Lower leg skin (tissue), 4 donors: ENCODE measurements around the gene ACYP1. TPM values are rescaled to one million over a fixed set of nuclear protein-coding genes. Genes with fewer than 3 reads are reported as not detected.

Experiments
- DNase-seq, 2 donors: peaks; one replicate each; pipeline ENCODE4 v3.0.0-alpha.2; 2019; ENCODE audit warnings: low spot score in 2 of 2
- H3K4me3 ChIP-seq: fragments of 200-600 bp; sonication (generic); 2 replicates; pipeline ENCODE4 v1.5.1; 2017; ENCODE audit warnings: mild to moderate bottlenecking, low read depth; ENCODE audit not compliant: poor library complexity, severe bottlenecking
- POLR2A ChIP-seq, 2 donors: fragments of 450-650 bp; IDR thresholded peaks; one replicate each; pipeline ENCODE4 v1.6.1; 2016 to 2017; ENCODE audit warnings: antibody characterized with exemption in 2 of 2, mild to moderate bottlenecking in 1 of 2, moderate library complexity in 1 of 2
- WGBS, 2 donors: methylation state at CpG; one replicate each; pipeline ENCODE4 v1.1.5; 2018; 5-methylcytosine and 5-hydroxymethylcytosine counted together
- intact Hi-C: fragments of 100-400 bp; cut with DNase I; formaldehyde crosslinking; loops from one replicate; pipeline ENCODE4 v1.15.0; 2023; ENCODE audit warnings: low total_unique reads
- total RNA-seq, 4 donors: library from RNA; depleted of rRNA; stranded (reverse); fragments of >200 nt; gene quantifications; one replicate each; pipeline ENCODE4 v1.1.0, GENCODE V29; 2016
- TF ChIP-seq, protein P1 (sequence below), 3 donors: fragments of 450-650 bp; IDR thresholded peaks; one replicate each; pipeline ENCODE4 v1.5.1; 2016; ENCODE audit warnings: antibody characterized with exemption in 3 of 3, mild to moderate bottlenecking in 3 of 3, moderate library complexity in 2 of 3

Gene ACYP1
- total RNA-seq, 4 donors from 2014 or later: 12.7 to 23.8 (median 20.3) TPM

- 95 to 97% methylated on average over 5 of the region's 5 CpGs for WGBS, 2 donors
- no peak overlapping the region for H3K4me3 ChIP-seq
- no peak for DNase-seq
- intact Hi-C loops: no loop called here
- TF ChIP-seq POLR2A (IDR thresholded peaks at IDR 0.05): no peak
- TF ChIP-seq, protein P1, sequence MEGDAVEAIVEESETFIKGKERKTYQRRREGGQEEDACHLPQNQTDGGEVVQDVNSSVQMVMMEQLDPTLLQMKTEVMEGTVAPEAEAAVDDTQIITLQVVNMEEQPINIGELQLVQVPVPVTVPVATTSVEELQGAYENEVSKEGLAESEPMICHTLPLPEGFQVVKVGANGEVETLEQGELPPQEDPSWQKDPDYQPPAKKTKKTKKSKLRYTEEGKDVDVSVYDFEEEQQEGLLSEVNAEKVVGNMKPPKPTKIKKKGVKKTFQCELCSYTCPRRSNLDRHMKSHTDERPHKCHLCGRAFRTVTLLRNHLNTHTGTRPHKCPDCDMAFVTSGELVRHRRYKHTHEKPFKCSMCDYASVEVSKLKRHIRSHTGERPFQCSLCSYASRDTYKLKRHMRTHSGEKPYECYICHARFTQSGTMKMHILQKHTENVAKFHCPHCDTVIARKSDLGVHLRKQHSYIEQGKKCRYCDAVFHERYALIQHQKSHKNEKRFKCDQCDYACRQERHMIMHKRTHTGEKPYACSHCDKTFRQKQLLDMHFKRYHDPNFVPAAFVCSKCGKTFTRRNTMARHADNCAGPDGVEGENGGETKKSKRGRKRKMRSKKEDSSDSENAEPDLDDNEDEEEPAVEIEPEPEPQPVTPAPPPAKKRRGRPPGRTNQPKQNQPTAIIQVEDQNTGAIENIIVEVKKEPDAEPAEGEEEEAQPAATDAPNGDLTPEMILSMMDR (IDR thresholded peaks at IDR 0.05): no peak
Measured at GRCh38 chr14:75046275-75046674, 17.5 kb downstream of the ACYP1 start.

GRCh38 chr14:75044752-75045151, 19.1 kb downstream of the ACYP1 start:
- 65 to 68% methylated on average over 8 of the region's 8 CpGs for WGBS, 2 donors
- H3K4me3 ChIP-seq: no peak overlapping the region
- intact Hi-C loops: no loop called here
- no peak for DNase-seq
- no peak for TF ChIP-seq POLR2A (IDR thresholded peaks at IDR 0.05)
- TF ChIP-seq, protein P1 (IDR thresholded peaks at IDR 0.05): no peak

DNA sequence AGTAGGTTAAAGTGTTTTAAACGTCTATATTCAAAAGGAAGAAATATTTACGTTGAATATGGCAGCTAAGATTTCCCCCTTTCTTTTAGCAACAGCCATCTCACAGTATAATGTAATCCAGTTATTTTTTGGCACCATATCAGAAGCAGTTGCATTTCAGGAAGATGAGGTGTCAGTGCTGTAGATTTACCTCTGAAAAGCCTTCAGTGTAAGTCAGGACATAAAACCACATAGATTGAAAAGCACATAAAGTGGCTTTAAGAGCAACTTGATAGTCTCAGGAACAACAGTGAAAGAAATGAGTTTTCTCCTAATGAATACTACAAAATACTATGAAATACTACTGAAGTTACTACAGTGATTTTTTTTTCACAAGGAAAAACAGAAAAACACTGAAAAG, 19.5 kb downstream of the ACYP1 start:
- no peak overlapping the region for H3K4me3 ChIP-seq
- TF ChIP-seq, protein P1 (IDR thresholded peaks at IDR 0.05): no peak
- no peak for TF ChIP-seq POLR2A (IDR thresholded peaks at IDR 0.05)
- no peak for DNase-seq
- intact Hi-C loops: no loop called here
- WGBS, 2 donors: 20 to 30% methylated on average over 2 of the region's 2 CpGs

DNA sequence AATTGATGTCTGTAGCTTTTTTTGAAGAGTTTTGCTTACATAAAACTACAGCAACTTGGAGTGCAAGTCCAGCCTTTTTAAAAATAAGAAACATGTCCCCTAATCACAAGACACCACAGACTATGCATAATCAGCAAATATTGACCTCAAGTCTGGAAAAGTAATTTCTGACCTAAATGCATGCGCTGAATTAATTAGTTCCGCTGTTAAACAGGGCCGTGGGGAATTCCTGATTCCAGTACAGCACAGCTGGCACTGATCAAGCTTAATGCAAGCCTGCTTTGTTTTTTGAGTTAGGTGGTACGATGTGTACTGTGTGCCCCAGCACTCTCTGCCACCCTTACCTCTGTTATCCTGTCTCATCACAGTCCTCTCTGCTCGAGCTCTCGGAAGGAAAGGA, 21.8 kb downstream of the ACYP1 start:
- 26 to 35% methylated on average over 6 of the region's 6 CpGs for WGBS, 2 donors
- no peak for TF ChIP-seq POLR2A (IDR thresholded peaks at IDR 0.05)
- TF ChIP-seq, protein P1 (IDR thresholded peaks at IDR 0.05): no peak
- no peak overlapping the region for H3K4me3 ChIP-seq
- DNase-seq: no peak
- intact Hi-C loops: no loop called here

DNA sequence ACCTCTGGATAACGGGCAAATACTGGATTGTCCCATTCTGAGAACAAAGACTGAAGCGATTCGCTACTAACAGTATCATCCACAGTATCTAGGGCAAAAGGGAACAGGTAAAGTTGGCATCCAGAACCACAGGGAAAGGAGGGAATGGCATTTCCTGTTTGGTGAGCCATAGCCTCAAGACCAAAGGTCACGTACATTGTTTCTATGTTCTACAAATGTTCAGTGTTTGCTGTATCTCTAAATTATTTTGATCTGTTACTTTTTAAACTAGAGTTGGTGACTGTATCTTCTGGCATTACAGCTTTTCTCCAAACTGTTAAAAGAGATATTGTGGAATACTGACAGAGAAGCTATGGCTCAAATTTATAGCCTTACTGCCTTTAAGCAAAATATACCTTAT, 22.2 kb downstream of the ACYP1 start:
- 66 to 70% methylated on average over 4 of the region's 4 CpGs for WGBS, 2 donors
- H3K4me3 ChIP-seq: no peak overlapping the region
- no peak for DNase-seq
- no peak for TF ChIP-seq POLR2A (IDR thresholded peaks at IDR 0.05)
- TF ChIP-seq, protein P1 (IDR thresholded peaks at IDR 0.05): no peak
- intact Hi-C loops: no loop called here

- 100% methylated on average over 2 of the region's 2 CpGs for WGBS, 2 donors
- DNase-seq: no peak
- intact Hi-C loops: no loop called here
- no peak for TF ChIP-seq POLR2A (IDR thresholded peaks at IDR 0.05)
- TF ChIP-seq, protein P1 (IDR thresholded peaks at IDR 0.05): no peak
- H3K4me3 ChIP-seq: no peak overlapping the region
Measured at GRCh38 chr14:75040959-75041358, 22.9 kb downstream of the ACYP1 start.
